Activated CD4-positive, alpha-beta T cell treated with anti-CD3 and anti-CD28 coated beads, Interleukin-2, amount 10 ng/mL, durations not matched to agents 7 days and 5 days (primary cell): ENCODE measurements around the gene NHSL2. TPM values are rescaled to one million over a fixed set of nuclear protein-coding genes. Genes with fewer than 3 reads are reported as not detected.
A peak's percentile ranks its signal among the peaks of the same experiment; 100 is the strongest.

Experiments
- CTCF ChIA-PET: fragments of 350-600 bp; sonication (Branson Sonifier 250); formaldehyde crosslinking; loops from one replicate; lab custom pipeline; 2021; ENCODE audit warnings: antibody characterized with exemption; lab: Charles Lee
- POLR2A ChIA-PET: fragments of 350-600 bp; sonication (Branson Sonifier 250); formaldehyde crosslinking; loops from one replicate; lab custom pipeline; 2021; ENCODE audit warnings: antibody characterized with exemption; lab: Charles Lee
- DNase-seq: peaks from one replicate; pipeline ENCODE4 v3.0.0-alpha.2; 2020
- H3K27ac Mint-ChIP-seq: one replicate; pipeline ENCODE4 v1.8.0; 2021; ENCODE audit warnings: mild to moderate bottlenecking, moderate library complexity, mixed read lengths
- H3K27me3 Mint-ChIP-seq: one replicate; pipeline ENCODE4 v1.8.0; 2021; ENCODE audit warnings: mixed read lengths
- H3K36me3 Mint-ChIP-seq: one replicate; pipeline ENCODE4 v1.8.0; 2021; ENCODE audit warnings: low read depth, mixed read lengths
- H3K4me1 Mint-ChIP-seq: one replicate; pipeline ENCODE4 v1.8.0; 2021; ENCODE audit warnings: mixed read lengths
- H3K4me3 Mint-ChIP-seq: one replicate; pipeline ENCODE4 v1.8.0; 2021; ENCODE audit warnings: mild to moderate bottlenecking, moderate library complexity, mixed read lengths
- H3K9me3 Mint-ChIP-seq: one replicate; pipeline ENCODE4 v1.8.0; 2021; ENCODE audit warnings: mixed read lengths
- total RNA-seq, 2 experiments: library from RNA; stranded (reverse); gene quantifications; one replicate each; pipeline ENCODE4 v1.2.3, GENCODE V29; 2021

The NHSL2 gene
- total RNA-seq, 2 experiments from 2014 or later, result 1.00 to 1.1 TPM

DNA sequence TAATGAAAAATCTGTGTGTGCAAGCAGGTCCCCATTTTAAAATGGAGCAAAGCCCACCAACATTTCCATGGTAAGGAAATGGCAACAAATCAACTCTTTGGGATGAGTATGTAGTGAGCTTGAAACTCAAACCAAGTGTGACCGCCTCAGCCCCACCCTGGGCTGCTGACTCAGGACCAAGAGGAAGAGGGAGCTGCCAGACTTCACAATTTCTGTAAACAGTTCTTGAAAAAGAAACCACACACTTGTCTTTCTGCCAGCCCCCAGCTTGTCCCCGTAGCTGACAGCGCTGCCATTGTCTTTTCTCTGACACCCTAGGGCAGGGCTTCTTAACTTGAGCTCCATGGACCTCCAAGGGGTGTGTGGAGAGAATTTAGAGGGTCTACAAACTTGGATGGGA lies 210.7 kb downstream of the NHSL2 start:
- peak; percentile 36 for DNase-seq
- Mint-ChIP-seq H3K4me1 (peaks cover 32% of the 10 kb centered on the region), H3K27ac (peak overlapping the region; percentile 83), H3K27me3 (peaks cover 28% of the 10 kb centered on the region), H3K9me3 (no peaks in the 10 kb centered on the region), H3K36me3 (no peaks in the 10 kb centered on the region), H3K4me3 (no peak overlapping the region)
- CTCF ChIA-PET, result interaction anchor here (0.7 to 2.3 kb wide), 3 partner anchors 16 to 103 kb away, joined by 3 to 6 read pairs (median 3); no protein-coding TSS in a partner anchor
- POLR2A ChIA-PET, result no interaction called here

- Mint-ChIP-seq H3K9me3 (no peaks in the 10 kb centered on the region), H3K36me3 (no peaks in the 10 kb centered on the region), H3K27me3 (peaks cover 25% of the 10 kb centered on the region), H3K4me3 (no peak overlapping the region), H3K27ac (peak overlapping the region; percentile 31), H3K4me1 (peaks cover 35% of the 10 kb centered on the region)
- DNase-seq, result no peak
- CTCF ChIA-PET, result no interaction called here
- POLR2A ChIA-PET, result no interaction called here
Observed at GRCh38 chrX:72122621-72123337, 212.1 kb downstream of the NHSL2 start.

DNA sequence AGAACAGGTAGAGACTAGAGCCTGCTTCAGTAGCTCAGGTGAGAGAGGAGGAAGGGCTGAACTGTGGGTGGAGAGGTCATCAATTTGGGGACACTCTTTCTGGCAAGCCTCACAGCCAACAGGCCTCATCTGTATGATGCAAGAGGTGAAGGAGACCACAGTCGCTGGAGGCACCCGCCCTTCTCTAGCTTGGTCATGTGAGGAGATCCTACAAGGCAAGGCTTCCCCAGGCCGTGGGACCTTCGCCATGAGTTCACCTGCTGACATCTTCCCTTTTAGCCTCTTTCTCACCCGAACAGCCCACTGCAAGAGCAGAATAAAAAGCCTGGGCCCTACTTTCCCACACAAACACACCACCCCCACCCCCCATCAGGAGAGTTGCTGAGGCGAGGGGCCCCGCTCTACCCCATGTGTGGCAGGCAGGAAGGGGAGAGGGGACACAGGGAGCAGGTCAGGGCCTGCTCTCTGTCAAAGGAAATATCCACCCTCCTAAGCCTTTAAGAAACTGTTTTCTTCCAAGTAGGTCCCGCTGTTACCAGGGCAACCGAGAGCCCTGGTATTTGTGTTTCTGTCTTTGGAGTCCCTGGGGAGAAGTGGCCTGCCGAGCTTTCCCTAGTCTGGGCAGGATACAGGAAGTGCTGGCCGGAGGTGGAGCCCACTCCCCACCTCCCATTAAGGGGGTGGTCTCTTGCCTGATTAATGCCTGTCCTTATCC lies 213.0 kb downstream of the NHSL2 start:
- ChIA-PET CTCF (interaction anchor here (1.4 kb wide), 1 partner anchor 104 kb away, joined by 4 read pairs; no protein-coding TSS in a partner anchor), POLR2A (no interaction called here)
- H3K4me3 Mint-ChIP-seq, result no peak overlapping the region
- H3K4me1 Mint-ChIP-seq, result peaks cover 35% of the 10 kb centered on the region
- H3K9me3 Mint-ChIP-seq, result no peaks in the 10 kb centered on the region
- peaks cover 24% of the 10 kb centered on the region for H3K27me3 Mint-ChIP-seq
- H3K27ac Mint-ChIP-seq, result no peak overlapping the region
- no peak for DNase-seq
- no peaks in the 10 kb centered on the region for H3K36me3 Mint-ChIP-seq

DNA sequence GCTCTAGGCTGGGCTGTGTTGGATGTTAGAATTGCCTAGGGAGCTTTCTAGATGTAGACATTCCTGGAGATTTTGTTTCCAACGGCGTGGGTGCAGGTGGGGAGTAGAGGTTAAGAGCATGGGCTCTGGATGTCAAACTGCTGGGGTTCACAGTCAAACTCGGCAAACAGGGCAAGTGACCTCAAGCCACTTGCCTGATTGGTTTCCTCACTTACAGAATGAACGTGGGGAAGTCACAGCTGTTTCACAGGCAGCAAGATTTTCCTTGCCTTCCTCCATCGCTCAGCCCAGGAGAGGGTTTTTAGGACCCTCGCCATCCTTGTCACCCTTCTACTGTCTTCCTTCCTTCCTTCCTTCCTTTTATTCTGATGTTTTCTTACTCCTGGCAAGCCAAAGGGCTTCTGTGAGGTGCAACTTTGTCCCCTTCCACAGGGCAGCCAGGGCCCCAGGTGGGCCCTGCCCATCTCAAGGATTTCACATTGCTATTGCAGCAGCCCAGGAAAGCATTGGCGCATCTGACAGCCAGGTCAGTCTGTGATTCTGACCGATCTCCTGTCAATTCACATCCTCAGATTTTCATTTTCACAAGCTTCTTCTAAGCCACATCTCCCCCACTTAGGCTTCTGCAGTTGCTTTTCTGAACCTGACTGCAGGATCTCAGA lies 214.0 kb downstream of the NHSL2 start:
- peaks cover 32% of the 10 kb centered on the region for H3K27me3 Mint-ChIP-seq

DNA sequence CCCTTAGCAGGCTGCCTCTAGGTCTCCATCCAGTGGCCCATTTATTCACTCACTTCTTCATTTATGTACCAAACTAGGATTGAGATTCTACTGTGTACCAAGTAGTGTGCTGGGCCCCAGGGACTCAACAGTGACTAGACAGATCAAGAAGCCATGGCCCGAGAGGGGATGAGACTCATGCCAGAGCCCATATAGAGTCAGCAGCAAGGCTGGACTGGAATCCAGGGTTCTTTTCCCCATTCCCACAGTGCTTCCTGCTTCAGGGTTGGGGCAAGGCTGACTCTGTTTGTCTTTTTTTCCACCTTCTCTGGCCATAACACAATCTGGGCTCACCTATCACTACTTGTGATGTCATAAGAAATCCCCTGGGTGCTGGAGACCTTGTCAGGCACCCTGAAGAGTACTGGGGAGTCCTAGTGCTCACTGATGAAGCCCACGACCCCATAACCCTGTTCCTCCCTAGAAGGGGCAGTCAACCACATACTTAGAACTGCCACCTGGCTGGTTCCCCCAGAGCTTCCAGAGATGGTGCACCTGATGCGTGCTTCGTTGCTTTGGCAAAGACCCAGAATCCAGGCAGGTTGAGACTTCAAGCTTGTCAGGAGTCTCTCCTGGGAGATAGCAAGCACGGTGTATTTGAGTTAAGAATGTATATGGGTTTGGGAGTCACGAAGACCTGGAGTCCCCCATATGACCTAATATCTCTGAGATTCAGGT lies 214.8 kb downstream of the NHSL2 start:
- Mint-ChIP-seq H3K4me1 (peaks cover 34% of the 10 kb centered on the region), H3K27ac (peak overlapping the region; percentile 9), H3K27me3 (peaks cover 32% of the 10 kb centered on the region), H3K4me3 (no peak overlapping the region), H3K36me3 (no peaks in the 10 kb centered on the region), H3K9me3 (no peaks in the 10 kb centered on the region)
- ChIA-PET CTCF (interaction anchor here (0.8 to 2.0 kb wide), 9 partner anchors 10 to 126 kb away, joined by 3 to 9 read pairs (median 4); no protein-coding TSS in a partner anchor), POLR2A (no interaction called here)
- DNase-seq, result no peak

More for the DNA sequence above, 214.0 kb downstream of the NHSL2 start:
- Mint-ChIP-seq H3K4me3 (no peak overlapping the region), H3K36me3 (no peaks in the 10 kb centered on the region), H3K9me3 (no peaks in the 10 kb centered on the region), H3K27ac (peak overlapping the region; percentile 79), H3K4me1 (peaks cover 35% of the 10 kb centered on the region)
- ChIA-PET POLR2A (no interaction called here), CTCF (interaction anchor here (1.4 kb wide), 1 partner anchor 105 kb away, joined by 4 read pairs; no protein-coding TSS in a partner anchor)
- no peak for DNase-seq

- Mint-ChIP-seq H3K4me3 (no peak overlapping the region), H3K9me3 (no peaks in the 10 kb centered on the region)
- CTCF ChIA-PET, result interaction anchor here (0.8 to 2.0 kb wide), 15 partner anchors 10 to 129 kb away, joined by 3 to 9 read pairs (median 4); no protein-coding TSS in a partner anchor
Observed at GRCh38 chrX:72126048-72126415, 215.4 kb downstream of the NHSL2 start.

DNA sequence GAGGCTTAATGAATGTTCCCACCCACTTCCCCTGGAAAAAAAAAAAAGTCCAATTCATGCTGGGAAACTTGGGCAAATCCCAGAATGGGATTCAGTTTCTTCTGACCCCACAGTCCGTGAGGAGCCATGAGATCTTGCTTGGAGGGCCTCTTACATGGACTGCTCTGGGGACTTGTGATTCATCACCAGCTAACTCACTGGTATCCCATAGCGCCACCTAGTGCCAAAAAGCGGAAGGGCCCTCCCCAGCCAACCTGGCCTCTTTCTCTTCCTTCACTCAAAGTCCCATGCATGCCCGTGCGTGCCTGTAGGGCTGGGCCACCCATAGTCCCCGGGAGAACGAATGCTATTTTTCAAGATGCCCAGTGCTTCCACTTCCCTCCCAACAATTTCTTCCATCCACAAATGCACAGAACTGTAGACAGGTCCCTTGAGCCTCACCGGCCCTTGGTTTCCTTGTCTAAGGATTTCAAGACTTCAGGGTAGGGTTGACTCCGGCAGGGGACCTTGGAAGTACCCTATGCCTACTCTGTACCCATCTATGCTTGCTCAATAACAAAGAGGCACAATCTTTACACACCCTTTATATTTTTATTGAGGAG lies 216.0 kb downstream of the NHSL2 start:
- no peaks in the 10 kb centered on the region for H3K9me3 Mint-ChIP-seq
- CTCF ChIA-PET, result interaction anchor here (0.6 to 2.0 kb wide), 18 partner anchors 9 to 1271 kb away, joined by 3 to 9 read pairs (median 4); no protein-coding TSS in a partner anchor
- peaks cover 24% of the 10 kb centered on the region for H3K4me1 Mint-ChIP-seq
- no peak overlapping the region for H3K27ac Mint-ChIP-seq
- H3K36me3 Mint-ChIP-seq, result no peaks in the 10 kb centered on the region
- DNase-seq, result peak; percentile 80
- H3K27me3 Mint-ChIP-seq, result peaks cover 39% of the 10 kb centered on the region
- POLR2A ChIA-PET, result no interaction called here
- H3K4me3 Mint-ChIP-seq, result no peak overlapping the region

More at GRCh38 chrX:72126048-72126415, 215.4 kb downstream of the NHSL2 start:
- POLR2A ChIA-PET, result no interaction called here
- H3K27me3 Mint-ChIP-seq, result peaks cover 36% of the 10 kb centered on the region
- no peak for DNase-seq
- no peaks in the 10 kb centered on the region for H3K36me3 Mint-ChIP-seq
- no peak overlapping the region for H3K27ac Mint-ChIP-seq
- peaks cover 30% of the 10 kb centered on the region for H3K4me1 Mint-ChIP-seq

DNA sequence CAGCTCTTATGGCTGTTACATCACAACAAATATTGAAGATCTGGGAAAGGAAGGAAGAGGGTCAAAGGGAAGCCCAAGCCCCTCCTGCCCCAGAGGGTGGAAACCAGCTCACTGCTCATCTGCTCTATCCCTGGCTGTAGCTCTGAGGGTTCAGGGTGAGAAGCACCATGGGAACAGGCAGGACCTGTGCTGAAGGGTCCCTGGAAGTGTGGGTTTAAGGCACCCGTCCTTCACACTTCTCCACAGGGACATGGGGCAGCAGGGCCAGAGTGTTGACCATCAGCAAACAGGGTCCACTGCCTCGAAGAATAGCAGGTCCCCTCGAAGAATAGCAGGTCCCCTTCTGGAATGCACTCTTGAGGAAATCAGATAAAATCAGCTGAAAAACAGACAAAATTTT lies 216.7 kb downstream of the NHSL2 start:
- no peaks in the 10 kb centered on the region for H3K9me3 Mint-ChIP-seq
- peaks cover 44% of the 10 kb centered on the region for H3K27me3 Mint-ChIP-seq
- ChIA-PET CTCF (interaction anchor here (0.5 to 2.0 kb wide), 10 partner anchors 8 to 1234 kb away, joined by 3 to 9 read pairs (median 4); no protein-coding TSS in a partner anchor), POLR2A (no interaction called here)
- no peak for DNase-seq
- H3K4me3 Mint-ChIP-seq, result no peak overlapping the region
- peaks cover 20% of the 10 kb centered on the region for H3K4me1 Mint-ChIP-seq
- H3K36me3 Mint-ChIP-seq, result no peaks in the 10 kb centered on the region
- H3K27ac Mint-ChIP-seq, result no peak overlapping the region

DNA sequence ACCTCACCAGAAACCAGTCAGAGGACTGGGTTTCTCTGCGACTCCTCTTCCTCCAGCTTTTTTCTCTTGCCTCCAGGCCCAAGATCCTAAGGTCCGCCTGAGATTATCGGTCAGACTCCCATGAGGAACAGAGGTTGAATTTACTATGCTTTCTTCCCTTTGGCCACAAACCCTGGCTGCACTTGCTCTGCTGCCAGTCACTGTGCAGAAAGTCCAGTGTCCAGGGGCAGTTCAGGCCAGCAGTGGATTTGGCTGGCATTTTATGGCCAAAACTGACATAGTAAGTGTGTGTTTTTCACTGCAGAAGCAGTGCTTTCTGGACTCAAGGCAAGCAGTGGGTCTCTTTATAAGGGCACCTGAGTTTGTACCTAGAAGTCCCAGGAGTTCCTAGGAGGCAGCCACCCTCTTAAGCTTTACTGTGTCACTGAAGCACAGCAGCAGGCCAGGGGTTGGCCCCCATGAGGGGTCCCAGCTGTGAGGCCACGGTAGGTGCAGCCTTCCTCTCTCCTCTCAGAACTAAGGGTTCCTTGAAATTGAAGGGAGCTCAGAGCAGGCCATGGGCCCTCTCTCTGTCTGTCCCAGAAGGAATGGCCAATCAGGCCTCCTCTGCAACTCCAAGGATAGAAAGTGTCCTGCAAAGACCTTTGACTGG lies 217.7 kb downstream of the NHSL2 start:
- no peaks in the 10 kb centered on the region for H3K9me3 Mint-ChIP-seq
- ChIA-PET POLR2A (no interaction called here), CTCF (interaction anchor here (0.9 to 2.0 kb wide), 4 partner anchors 14 to 88 kb away, joined by 3 to 8 read pairs (median 4); no protein-coding TSS in a partner anchor)
- H3K4me3 Mint-ChIP-seq, result no peak overlapping the region
- peaks cover 10% of the 10 kb centered on the region for H3K4me1 Mint-ChIP-seq
- H3K36me3 Mint-ChIP-seq, result no peaks in the 10 kb centered on the region
- H3K27me3 Mint-ChIP-seq, result peaks cover 54% of the 10 kb centered on the region
- no peak overlapping the region for H3K27ac Mint-ChIP-seq
- DNase-seq, result no peak

DNA sequence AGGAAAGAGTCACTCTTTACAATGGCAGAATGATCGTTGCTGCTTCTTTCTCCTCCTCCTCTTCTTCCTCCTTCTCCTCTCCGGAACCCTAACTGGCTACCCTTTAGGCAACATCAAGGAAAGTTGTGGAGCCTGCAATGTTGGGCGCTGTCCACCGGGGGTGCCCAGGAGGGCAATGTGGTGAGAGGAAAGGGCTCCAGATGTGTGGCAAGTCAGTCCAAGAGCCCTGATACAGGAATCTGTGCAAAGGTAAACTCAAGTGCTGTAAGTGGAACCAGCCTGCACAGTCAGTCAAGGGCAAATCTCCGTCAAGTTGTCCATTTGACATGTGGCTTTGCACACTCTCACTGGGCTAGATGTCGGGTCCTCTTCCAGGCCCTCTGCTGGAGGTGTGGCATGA lies 218.2 kb downstream of the NHSL2 start:
- Mint-ChIP-seq H3K4me3 (no peak overlapping the region), H3K4me1 (peaks cover 10% of the 10 kb centered on the region), H3K36me3 (no peaks in the 10 kb centered on the region), H3K27ac (no peak overlapping the region), H3K27me3 (peaks cover 59% of the 10 kb centered on the region), H3K9me3 (no peaks in the 10 kb centered on the region)
- DNase-seq, result no peak
- ChIA-PET CTCF (interaction anchor here (1.2 to 1.4 kb wide), 2 partner anchors 23 to 88 kb away, joined by 3 to 4 read pairs; no protein-coding TSS in a partner anchor), POLR2A (no interaction called here)

DNA sequence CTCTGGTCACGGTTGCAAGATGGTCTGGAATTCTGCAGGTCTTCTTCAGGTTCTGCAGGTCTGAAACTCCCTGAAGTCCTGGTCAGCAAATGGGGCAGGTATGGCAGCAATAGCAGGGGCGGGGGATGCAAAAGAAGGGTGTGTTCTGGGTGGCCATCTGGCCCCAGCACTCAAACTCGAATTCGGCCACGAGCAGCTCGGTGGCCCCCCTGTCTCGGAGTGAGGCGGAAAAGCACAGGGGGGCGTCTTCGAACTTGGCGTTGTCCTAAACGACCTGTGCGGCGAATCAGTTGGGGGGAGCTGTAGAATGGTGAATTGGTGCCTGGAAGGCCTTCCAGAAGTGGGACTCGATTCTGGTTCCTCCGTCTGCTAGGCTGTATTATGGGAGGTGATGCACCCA lies 219.0 kb downstream of the NHSL2 start:
- ChIA-PET POLR2A (no interaction called here), CTCF (no interaction called here)
- H3K4me3 Mint-ChIP-seq, result no peak overlapping the region
- no peak for DNase-seq
- peaks cover 65% of the 10 kb centered on the region for H3K27me3 Mint-ChIP-seq
- no peaks in the 10 kb centered on the region for H3K9me3 Mint-ChIP-seq
- no peaks in the 10 kb centered on the region for H3K36me3 Mint-ChIP-seq
- H3K4me1 Mint-ChIP-seq, result peaks cover 8% of the 10 kb centered on the region
- H3K27ac Mint-ChIP-seq, result no peak overlapping the region
